ENCODE data around the gene MAPK12. TPM values are rescaled to one million over a fixed set of nuclear protein-coding genes. Genes with fewer than 3 reads are reported as not detected.

MAPK12 gene
- polyA plus RNA-seq, 1 experiment: 51.4 TPM

GRCh38 chr22:50305923-50306566 is 44.6 kb upstream of the MAPK12 start:
- peak; percentile 77 for DNase-seq (ENCODE audit: low read depth)
- ChIA-PET CTCF (interaction anchor here (0.7 to 7.4 kb wide), 8 partner anchors 13 to 67 kb away, joined by 3 to 38 read pairs (median 9); partner anchors contain the start of gene DENND6B), POLR2A (interaction anchor here (0.6 kb wide), 1 partner anchor 14 kb away, joined by 3 read pairs; no protein-coding TSS in a partner anchor)
- no peaks in the 10 kb centered on the region for H3K27me3 ChIP-seq (ENCODE audit: control insufficient read depth, insufficient read depth, low read length)
- no peak for TF ChIP-seq CTCF (IDR thresholded peaks at IDR 0.05; ENCODE audit: insufficient read depth, low read depth, low read length)
- peak overlapping the region; percentile 98 for H3K4me3 ChIP-seq (ENCODE audit: low read depth, low read length)
- peaks cover 17% of the 10 kb centered on the region for H3K36me3 ChIP-seq (ENCODE audit: control insufficient read depth, insufficient read depth, low read length)

DNA sequence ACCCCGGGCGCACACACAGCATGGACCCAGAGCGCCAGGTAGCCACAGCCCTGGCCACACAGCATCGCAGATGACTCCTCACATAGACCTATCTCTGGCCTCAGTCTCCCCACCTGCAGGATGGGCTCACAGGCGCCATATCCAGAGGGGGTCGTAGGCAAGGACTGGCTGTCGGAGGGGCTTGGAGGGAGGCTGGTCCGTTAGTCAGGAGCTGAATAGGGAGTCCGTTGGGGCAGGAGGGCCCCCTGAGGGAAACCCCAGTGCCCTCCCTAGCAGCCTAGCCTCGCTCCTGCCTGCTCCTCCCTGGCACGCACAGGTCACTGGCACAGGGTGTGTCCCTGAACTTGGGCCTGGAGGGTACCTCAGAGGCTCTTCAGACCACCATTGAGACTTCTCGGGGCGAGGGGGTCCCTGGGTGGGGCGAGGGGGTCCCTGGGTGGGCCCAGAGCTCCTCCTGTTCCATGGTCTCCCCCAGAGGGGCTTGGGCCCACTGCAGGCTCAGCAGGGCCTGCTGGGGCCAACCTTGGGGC is 44.0 kb upstream of the MAPK12 start:
- ChIA-PET POLR2A (interaction anchor here (0.6 kb wide), 1 partner anchor 13 kb away, joined by 3 read pairs; no protein-coding TSS in a partner anchor), CTCF (interaction anchor here (0.7 to 7.4 kb wide), 9 partner anchors 12 to 67 kb away, joined by 3 to 38 read pairs (median 6); partner anchors contain the start of gene DENND6B)

DNA sequence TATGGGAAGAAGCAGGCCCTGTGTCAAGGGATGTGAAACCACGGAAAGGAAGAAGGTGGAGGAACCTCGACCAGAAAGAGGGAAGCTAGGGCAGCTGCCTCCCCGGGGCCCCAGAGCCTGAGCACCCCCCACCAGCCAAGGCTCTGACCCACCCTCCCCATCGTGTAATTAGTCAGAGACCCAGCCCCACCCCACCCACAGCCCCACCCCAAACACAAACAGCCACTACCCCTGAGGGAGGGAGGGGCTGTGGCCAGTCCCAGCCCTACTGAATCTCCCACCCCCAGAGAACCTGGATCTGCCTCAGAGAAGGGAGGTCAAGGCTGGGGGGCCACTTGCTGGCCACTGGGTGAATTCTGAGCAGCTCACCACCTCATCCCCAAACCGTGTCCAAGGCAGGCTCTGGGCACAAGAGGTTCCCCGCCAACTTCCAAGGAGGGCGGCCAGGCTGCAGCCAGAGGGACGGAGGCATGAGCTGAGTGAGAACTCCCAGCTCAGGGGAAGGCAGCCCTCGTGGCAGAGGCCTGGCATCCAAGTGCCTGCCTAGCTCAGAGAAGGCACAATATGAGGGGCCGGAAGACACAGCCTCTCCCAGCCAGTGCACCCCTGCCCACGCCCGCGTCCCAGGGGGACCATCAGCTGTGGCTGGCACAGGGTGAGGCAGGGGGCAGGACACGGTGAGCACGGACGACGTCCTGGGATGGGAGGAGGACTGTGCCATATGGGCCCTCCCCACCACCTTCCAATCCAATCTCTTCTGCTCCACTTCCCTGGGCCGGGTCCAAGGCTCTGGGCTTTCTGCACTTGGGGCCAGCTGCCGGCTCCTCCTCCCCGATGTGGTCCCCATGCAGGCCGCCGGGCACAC is 43.3 kb upstream of the MAPK12 start:
- POLR2A ChIA-PET: no interaction called here
- Histone ChIP-seq H3K4me3 (ENCODE audit: low read depth, low read length) (peak overlapping the region; percentile 98), H3K36me3 (ENCODE audit: control insufficient read depth, insufficient read depth, low read length) (peaks cover 24% of the 10 kb centered on the region), H3K27me3 (ENCODE audit: control insufficient read depth, insufficient read depth, low read length) (no peaks in the 10 kb centered on the region)
- TF ChIP-seq CTCF (IDR thresholded peaks at IDR 0.05; ENCODE audit: insufficient read depth, low read depth, low read length): no peak
- no peak for DNase-seq (ENCODE audit: low read depth)
- CTCF ChIA-PET: interaction anchor here (1.0 to 7.4 kb wide), 6 partner anchors 12 to 96 kb away, joined by 3 to 38 read pairs (median 17); partner anchors contain the start of gene DENND6B

More for the DNA sequence above, 44.0 kb upstream of the MAPK12 start:
- Histone ChIP-seq H3K27me3 (ENCODE audit: control insufficient read depth, insufficient read depth, low read length) (no peaks in the 10 kb centered on the region), H3K36me3 (ENCODE audit: control insufficient read depth, insufficient read depth, low read length) (peaks cover 20% of the 10 kb centered on the region), H3K4me3 (ENCODE audit: low read depth, low read length) (peak overlapping the region; percentile 98)
- TF ChIP-seq CTCF (IDR thresholded peaks at IDR 0.05; ENCODE audit: insufficient read depth, low read depth, low read length): no peak
- no peak for DNase-seq (ENCODE audit: low read depth)

DNA sequence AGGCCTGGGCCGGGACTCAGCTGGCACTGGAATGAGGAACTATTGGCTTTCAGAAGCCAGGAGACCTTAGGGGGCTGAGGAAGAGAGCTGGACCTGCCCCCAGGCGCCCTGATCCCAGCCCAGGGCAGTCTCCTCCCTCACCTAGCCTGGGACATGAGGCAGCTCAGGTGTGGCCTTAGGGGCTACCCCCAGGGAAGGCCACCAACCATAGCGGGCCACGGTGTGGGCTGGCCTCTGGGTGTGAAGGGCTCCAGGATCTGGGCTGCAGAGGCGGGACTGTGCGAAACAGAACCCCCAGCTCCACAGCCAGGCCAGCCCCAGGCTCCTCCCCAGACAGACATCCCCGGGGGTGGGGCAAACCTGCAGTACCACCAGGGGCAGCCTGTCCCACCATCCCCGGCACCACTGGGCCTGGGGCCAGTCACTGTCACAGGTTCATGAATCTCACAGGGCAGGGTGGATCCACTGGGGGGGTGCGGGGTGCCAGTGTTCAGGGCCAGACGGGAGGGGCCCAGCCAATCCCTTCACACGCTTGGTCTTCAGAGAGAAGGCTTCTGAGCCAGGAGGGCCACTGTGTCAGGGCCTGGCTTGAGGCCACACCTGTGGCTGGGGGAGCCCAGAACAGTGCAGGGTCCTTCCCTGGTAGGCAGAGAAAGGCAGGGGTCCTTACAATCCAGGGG is 42.5 kb upstream of the MAPK12 start:
- Histone ChIP-seq H3K27me3 (ENCODE audit: control insufficient read depth, insufficient read depth, low read length) (no peaks in the 10 kb centered on the region), H3K36me3 (ENCODE audit: control insufficient read depth, insufficient read depth, low read length) (peaks cover 24% of the 10 kb centered on the region), H3K4me3 (ENCODE audit: low read depth, low read length) (peak overlapping the region; percentile 3)
- no peak for DNase-seq (ENCODE audit: low read depth)
- ChIA-PET CTCF (interaction anchor here (0.7 to 7.4 kb wide), 7 partner anchors 11 to 95 kb away, joined by 3 to 38 read pairs (median 14); partner anchors contain the start of gene DENND6B), POLR2A (interaction anchor here (0.6 kb wide), 1 partner anchor 177 kb away, joined by 3 read pairs; no protein-coding TSS in a partner anchor)
- TF ChIP-seq CTCF (IDR thresholded peaks at IDR 0.05; ENCODE audit: insufficient read depth, low read depth, low read length): 0 out of 2 replicates have a peak, but pooled peaks have one; percentile 15
